T-helper 2 cell treated with Interferon-gamma antibody and Interleukin-4, amounts not matched to agents 5 μg/mL and 100 μg/mL, for 36 hours (primary cell): Measurements from ENCODE around the gene TNNT2.

Source experiments
- DNase-seq: peaks from one replicate; pipeline ENCODE4 v3.0.0; 2021; ENCODE audit warnings: low spot score
- H3K27ac Mint-ChIP-seq: one replicate; pipeline ENCODE4 v1.8.0; 2021; ENCODE audit warnings: mild to moderate bottlenecking, mixed read lengths
- H3K27me3 Mint-ChIP-seq: one replicate; pipeline ENCODE4 v1.8.0; 2021; ENCODE audit warnings: low read depth, mixed read lengths
- H3K36me3 Mint-ChIP-seq: one replicate; pipeline ENCODE4 v1.8.0; 2021; ENCODE audit warnings: low read depth, mixed read lengths
- H3K4me1 Mint-ChIP-seq: one replicate; pipeline ENCODE4 v1.8.0; 2021; ENCODE audit warnings: low read depth, mixed read lengths
- H3K4me3 Mint-ChIP-seq: one replicate; pipeline ENCODE4 v1.8.0; 2022; ENCODE audit warnings: mild to moderate bottlenecking, moderate library complexity, mixed read lengths
- H3K9me3 Mint-ChIP-seq: one replicate; pipeline ENCODE4 v1.8.0; 2021; ENCODE audit warnings: mixed read lengths

The TNNT2 gene

DNA sequence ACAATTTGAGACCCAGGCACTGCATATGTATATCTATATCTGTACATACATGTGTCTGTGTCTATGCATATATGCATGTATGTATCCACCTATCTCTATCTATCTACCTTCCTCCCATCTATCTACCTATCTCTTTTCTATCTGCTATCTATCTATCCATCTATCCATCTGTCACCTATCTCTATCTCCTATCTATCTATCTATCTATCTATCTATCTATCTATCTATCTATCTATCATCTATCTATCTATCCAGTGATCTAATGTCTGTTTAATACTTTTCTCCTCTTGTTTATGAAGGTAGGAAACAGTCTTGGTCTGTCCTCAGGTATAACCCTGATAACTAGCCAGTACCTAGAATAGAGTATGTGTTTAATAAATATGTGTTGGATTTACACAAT lies 25.9 kb downstream of the TNNT2 start:
- H3K4me1 Mint-ChIP-seq, result no peaks in the 10 kb centered on the region
- no peaks in the 10 kb centered on the region for H3K9me3 Mint-ChIP-seq
- H3K4me3 Mint-ChIP-seq, result no peak overlapping the region
- H3K27me3 Mint-ChIP-seq, result peaks cover 10% of the 10 kb centered on the region
- no peaks in the 10 kb centered on the region for H3K36me3 Mint-ChIP-seq
- no peak overlapping the region for H3K27ac Mint-ChIP-seq
- no peak for DNase-seq

DNA sequence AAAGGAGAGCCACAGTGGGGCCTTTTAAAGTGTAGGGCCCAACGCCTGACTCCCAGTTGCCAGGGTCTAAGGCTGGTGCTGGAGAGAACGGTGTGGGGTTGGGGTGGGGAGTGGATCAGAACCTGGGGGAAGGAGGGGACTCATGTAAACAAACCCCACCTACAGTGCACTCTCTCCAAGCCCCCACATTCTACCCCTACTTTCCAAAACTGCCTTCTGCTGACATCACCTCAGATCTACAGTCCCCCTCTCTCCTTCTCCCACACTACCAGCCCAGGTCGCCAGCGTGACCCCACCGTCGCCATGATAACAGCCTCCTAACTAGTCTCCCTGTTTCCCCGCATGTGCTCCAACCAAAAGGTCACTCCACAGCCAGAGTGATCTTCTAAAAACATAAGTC lies 26.6 kb downstream of the TNNT2 start:
- H3K4me3 Mint-ChIP-seq, result no peak overlapping the region

DNA sequence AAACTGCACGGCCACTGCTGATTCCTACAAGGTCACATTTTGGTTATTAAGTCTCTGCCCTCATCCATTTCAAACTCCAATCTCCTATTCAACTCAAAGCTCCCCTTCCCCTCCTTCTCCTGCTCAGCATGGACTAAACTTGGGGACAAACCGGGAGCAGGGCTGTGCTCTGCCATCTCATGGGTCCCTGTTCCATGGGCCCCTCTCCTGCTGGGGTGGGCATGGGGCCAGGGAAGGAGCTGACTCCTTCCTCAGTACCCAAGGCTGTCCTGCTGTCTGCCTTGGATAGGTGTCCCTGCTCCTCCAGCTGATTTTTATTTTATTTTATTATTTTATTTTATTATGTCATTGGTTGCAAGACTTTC lies 27.1 kb downstream of the TNNT2 start:
- DNase-seq, result no peak
- Mint-ChIP-seq H3K36me3 (no peaks in the 10 kb centered on the region), H3K27me3 (peaks cover 11% of the 10 kb centered on the region), H3K27ac (no peak overlapping the region), H3K9me3 (no peaks in the 10 kb centered on the region), H3K4me3 (no peak overlapping the region), H3K4me1 (no peaks in the 10 kb centered on the region)

More for the DNA sequence above, 26.6 kb downstream of the TNNT2 start:
- Mint-ChIP-seq H3K9me3 (no peaks in the 10 kb centered on the region), H3K4me1 (no peaks in the 10 kb centered on the region), H3K27ac (no peak overlapping the region), H3K27me3 (peaks cover 11% of the 10 kb centered on the region), H3K36me3 (no peaks in the 10 kb centered on the region)
- DNase-seq, result no peak

DNA sequence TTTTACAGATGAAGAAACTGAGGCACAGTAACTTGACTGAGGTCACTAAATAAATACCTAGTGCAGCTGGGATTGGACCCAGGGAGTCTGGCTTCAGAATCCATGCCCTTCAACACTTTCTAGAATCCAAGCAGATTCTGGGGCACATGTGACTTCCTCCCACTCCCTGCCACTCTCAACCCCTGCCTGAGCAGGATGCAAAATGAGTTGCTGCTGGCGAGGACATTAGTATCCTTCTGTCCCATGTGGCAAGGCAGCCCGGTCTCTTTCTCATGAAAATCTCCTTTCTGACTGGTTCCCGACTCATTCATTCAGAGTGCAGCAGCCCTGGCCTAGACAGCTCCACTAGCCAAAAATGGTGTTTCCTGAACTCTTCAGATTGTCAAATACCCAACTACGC lies 28.4 kb downstream of the TNNT2 start:
- Mint-ChIP-seq H3K4me3 (no peak overlapping the region), H3K27me3 (peaks cover 18% of the 10 kb centered on the region), H3K4me1 (no peaks in the 10 kb centered on the region), H3K27ac (no peak overlapping the region), H3K9me3 (no peaks in the 10 kb centered on the region), H3K36me3 (no peaks in the 10 kb centered on the region)
- no peak for DNase-seq

- no peaks in the 10 kb centered on the region for H3K4me1 Mint-ChIP-seq
- peaks cover 18% of the 10 kb centered on the region for H3K27me3 Mint-ChIP-seq
- H3K9me3 Mint-ChIP-seq, result no peaks in the 10 kb centered on the region
- H3K36me3 Mint-ChIP-seq, result no peaks in the 10 kb centered on the region
- no peak for DNase-seq
- no peak overlapping the region for H3K27ac Mint-ChIP-seq
- H3K4me3 Mint-ChIP-seq, result no peak overlapping the region
Measured at GRCh38 chr1:201348211-201348566, 29.3 kb downstream of the TNNT2 start.

- H3K36me3 Mint-ChIP-seq, result no peaks in the 10 kb centered on the region
- H3K4me3 Mint-ChIP-seq, result no peak overlapping the region
- H3K27ac Mint-ChIP-seq, result no peak overlapping the region
- H3K4me1 Mint-ChIP-seq, result no peaks in the 10 kb centered on the region
- no peak for DNase-seq
- peaks cover 18% of the 10 kb centered on the region for H3K27me3 Mint-ChIP-seq
- H3K9me3 Mint-ChIP-seq, result no peaks in the 10 kb centered on the region
Measured at GRCh38 chr1:201347498-201348210, 29.8 kb downstream of the TNNT2 start.

GRCh38 chr1:201346987-201347386 lies 30.5 kb downstream of the TNNT2 start:
- Mint-ChIP-seq H3K4me3 (no peak overlapping the region), H3K36me3 (no peaks in the 10 kb centered on the region), H3K27ac (no peak overlapping the region), H3K9me3 (no peaks in the 10 kb centered on the region), H3K4me1 (no peaks in the 10 kb centered on the region), H3K27me3 (peaks cover 18% of the 10 kb centered on the region)
- DNase-seq, result no peak

- no peak for DNase-seq
Measured at GRCh38 chr1:201346337-201346939, 31.0 kb downstream of the TNNT2 start.

GRCh38 chr1:201345081-201345355 lies 32.5 kb downstream of the TNNT2 start:
- DNase-seq, result no peak
- Mint-ChIP-seq H3K4me1 (no peaks in the 10 kb centered on the region), H3K9me3 (no peaks in the 10 kb centered on the region), H3K36me3 (no peaks in the 10 kb centered on the region), H3K4me3 (no peak overlapping the region), H3K27ac (no peak overlapping the region), H3K27me3 (peaks cover 26% of the 10 kb centered on the region)

More at GRCh38 chr1:201346337-201346939, 31.0 kb downstream of the TNNT2 start:
- Mint-ChIP-seq H3K9me3 (no peaks in the 10 kb centered on the region), H3K27me3 (peaks cover 18% of the 10 kb centered on the region), H3K27ac (no peak overlapping the region), H3K4me1 (no peaks in the 10 kb centered on the region), H3K4me3 (no peak overlapping the region), H3K36me3 (no peaks in the 10 kb centered on the region)

GRCh38 chr1:201344206-201345080 lies 33.0 kb downstream of the TNNT2 start:
- Mint-ChIP-seq H3K36me3 (no peaks in the 10 kb centered on the region), H3K4me1 (no peaks in the 10 kb centered on the region), H3K9me3 (no peaks in the 10 kb centered on the region), H3K27me3 (peaks cover 27% of the 10 kb centered on the region), H3K27ac (no peak overlapping the region), H3K4me3 (no peak overlapping the region)
- no peak for DNase-seq

DNA sequence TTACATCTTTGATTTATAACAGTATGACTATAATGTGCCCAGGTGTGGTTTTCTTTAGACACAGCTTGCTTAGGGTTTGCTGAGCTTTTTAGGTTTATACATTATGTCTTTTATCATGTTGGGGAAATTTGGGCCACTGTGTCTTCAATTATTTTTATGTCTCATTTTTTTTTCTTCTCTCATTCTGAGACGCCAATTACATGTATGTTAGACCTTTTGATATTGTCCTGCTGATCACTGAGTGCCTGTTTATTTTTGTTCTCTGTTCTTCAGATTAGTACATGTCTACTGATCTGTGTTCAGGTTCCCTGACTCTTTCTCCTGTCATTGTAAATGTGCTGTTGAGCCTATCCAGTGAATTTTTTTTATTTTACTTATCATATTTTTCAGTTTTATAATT lies 36.1 kb downstream of the TNNT2 start:
- Mint-ChIP-seq H3K9me3 (no peaks in the 10 kb centered on the region), H3K36me3 (no peaks in the 10 kb centered on the region), H3K27ac (no peak overlapping the region), H3K4me1 (no peaks in the 10 kb centered on the region), H3K27me3 (peaks cover 20% of the 10 kb centered on the region), H3K4me3 (no peak overlapping the region)
- no peak for DNase-seq

DNA sequence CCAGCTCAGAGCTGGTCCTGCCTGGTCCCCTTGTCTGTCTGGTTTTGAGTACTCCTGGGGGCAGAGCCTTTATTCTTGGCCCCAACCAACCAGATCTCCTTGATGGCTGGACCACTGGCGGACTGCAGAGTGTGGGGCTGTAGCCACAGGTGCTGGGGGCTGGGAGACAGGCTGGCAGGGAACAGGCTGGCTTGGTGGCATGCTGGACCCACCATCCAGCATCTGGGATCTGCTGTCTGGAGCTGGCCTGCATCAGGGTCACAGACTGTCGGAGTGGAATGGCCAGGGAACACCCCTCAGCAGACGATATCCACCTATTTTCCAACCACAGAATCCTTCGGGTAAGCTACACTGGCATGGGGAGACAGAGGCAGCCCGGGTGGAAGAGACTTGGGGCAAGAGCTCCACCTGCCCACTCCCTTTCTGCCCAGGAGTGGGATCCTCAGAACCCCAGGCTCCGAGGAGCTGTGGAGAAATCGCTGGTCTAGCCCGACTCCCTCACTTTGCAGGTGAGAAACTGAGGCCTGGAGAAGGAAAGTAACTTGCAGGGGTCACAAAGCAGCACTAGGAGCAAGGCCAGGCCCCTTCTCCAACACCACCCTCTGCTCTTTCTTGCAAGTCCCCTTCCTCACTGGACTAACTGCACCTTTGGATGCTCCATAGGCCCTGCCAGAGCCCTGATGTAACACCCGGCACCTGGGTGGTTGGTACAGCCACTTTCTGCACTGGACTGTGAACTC lies 40.6 kb downstream of the TNNT2 start:
- H3K27me3 Mint-ChIP-seq, result peaks cover 13% of the 10 kb centered on the region
- H3K4me1 Mint-ChIP-seq, result no peaks in the 10 kb centered on the region
- no peak overlapping the region for H3K27ac Mint-ChIP-seq
- no peaks in the 10 kb centered on the region for H3K36me3 Mint-ChIP-seq
- no peak for DNase-seq
- no peaks in the 10 kb centered on the region for H3K9me3 Mint-ChIP-seq
- no peak overlapping the region for H3K4me3 Mint-ChIP-seq

- no peak overlapping the region for H3K4me3 Mint-ChIP-seq
- H3K27me3 Mint-ChIP-seq, result peaks cover 8% of the 10 kb centered on the region
- H3K4me1 Mint-ChIP-seq, result no peaks in the 10 kb centered on the region
- H3K9me3 Mint-ChIP-seq, result no peaks in the 10 kb centered on the region
- no peak for DNase-seq
- H3K36me3 Mint-ChIP-seq, result no peaks in the 10 kb centered on the region
- H3K27ac Mint-ChIP-seq, result no peak overlapping the region
Measured at GRCh38 chr1:201335901-201336300, 41.6 kb downstream of the TNNT2 start.
